Loucy (cell line): ENCODE data around the gene CA5B.
"Not testable (repeated sequence)": the region's sequence is repeated elsewhere in the genome, so short reads cannot be mapped to it uniquely, and the experiment has no call there.

ENCODE experiments used
- CTCF ChIP-seq: fragments of 200-600 bp; sonication (generic); conservative IDR thresholded peaks from 2 replicates; pipeline ENCODE4 v1.5.1; 2014; ENCODE audit warnings: mild to moderate bottlenecking, antibody characterized with exemption, low read length
- EZH2phosphoT487 ChIP-seq: fragments of 200-600 bp; IDR thresholded peaks from 2 replicates; pipeline ENCODE4 v1.6.1; 2018; ENCODE audit warnings: antibody characterized with exemption, mild to moderate bottlenecking, moderate library complexity, borderline replicate concordance

GRCh38 chrX:15831347-15831746 lies 93.3 kb downstream of the CA5B start:
- TF ChIP-seq CTCF, EZH2phosphoT487: not testable (repeated sequence)
